Common myeloid progenitor, CD34-positive (primary cell): ENCODE measurements around the gene POLR1A.

Experiments
- CTCF ChIA-PET: fragments of 350-600 bp; sonication (Branson Sonifier 250); formaldehyde crosslinking; loops from one replicate; lab custom pipeline; 2021; ENCODE audit warnings: antibody characterized with exemption; lab: Charles Lee
- POLR2A ChIA-PET: fragments of 350-600 bp; sonication (Branson Sonifier 250); formaldehyde crosslinking; loops from one replicate; lab custom pipeline; 2021; ENCODE audit warnings: antibody characterized with exemption; lab: Charles Lee
- DNase-seq, 3 donors: peaks; one replicate each; pipeline versions ENCODE4 v3.0.0 to v3.0.0-alpha.2; 2013
- H3K27ac ChIP-seq, 2 experiments: 1 replicate in 1 of 2; 2 replicates in 1 of 2; pipeline ENCODE4 v1.7.0; 2013; ENCODE audit warnings: inconsistent platforms in 2 of 2, low read length in 2 of 2, mild to moderate bottlenecking in 2 of 2, low read depth in 1 of 2, moderate library complexity in 1 of 2; ENCODE audit not compliant: severe bottlenecking in 2 of 2, insufficient read depth in 1 of 2, poor library complexity in 1 of 2
- H3K27me3 ChIP-seq, 5 experiments: replicated peaks in 2 of 5; 1 replicate in 3 of 5; 2 replicates in 2 of 5; pipeline versions ENCODE4 v1.6.1 to v1.7.0; 2013; ENCODE audit warnings: low read length in 4 of 5, mild to moderate bottlenecking in 2 of 5, moderate library complexity in 2 of 5, inconsistent platforms in 1 of 5; ENCODE audit not compliant: insufficient read depth in 5 of 5, control insufficient read depth in 4 of 5
- H3K36me3 ChIP-seq, 4 experiments: 1 replicate in 2 of 4; 2 replicates in 2 of 4; pipeline versions ENCODE4 v1.6.1 to v1.7.0; 2013; ENCODE audit warnings: low read length in 3 of 4, control low read depth in 1 of 4, mild to moderate bottlenecking in 1 of 4; ENCODE audit not compliant: control insufficient read depth in 4 of 4, insufficient read depth in 4 of 4
- H3K4me1 ChIP-seq, 4 experiments: 1 replicate in 3 of 4; 2 replicates in 1 of 4; pipeline versions ENCODE4 v1.6.1 to v1.7.1; 2013; ENCODE audit warnings: low read length in 3 of 4, mild to moderate bottlenecking in 3 of 4, control low read depth in 1 of 4, inconsistent platforms in 1 of 4, moderate library complexity in 1 of 4; ENCODE audit not compliant: control insufficient read depth in 4 of 4, insufficient read depth in 4 of 4; ENCODE audit errors: control extremely low read depth in 1 of 4
- H3K4me3 ChIP-seq, 7 experiments: 1 replicate in 4 of 7; 2 replicates in 3 of 7; pipeline versions ENCODE4 v1.5.1 to v1.7.0; 2013; ENCODE audit warnings: mild to moderate bottlenecking in 7 of 7, low read length in 6 of 7, moderate library complexity in 6 of 7, inconsistent platforms in 2 of 7, low read depth in 2 of 7, control low read depth in 1 of 7; ENCODE audit not compliant: insufficient read depth in 4 of 7, control insufficient read depth in 1 of 7; ENCODE audit errors: extremely low read depth in 1 of 7
- H3K9me3 ChIP-seq, 5 experiments: 1 replicate in 4 of 5; 2 replicates in 1 of 5; pipeline versions ENCODE4 v1.6.1 to v1.7.1; 2013; ENCODE audit warnings: low read length in 4 of 5, mild to moderate bottlenecking in 2 of 5, inconsistent platforms in 1 of 5, low read depth in 1 of 5, moderate library complexity in 1 of 5; ENCODE audit not compliant: control insufficient read depth in 4 of 5, insufficient read depth in 2 of 5; ENCODE audit errors: control extremely low read depth in 1 of 5
- WGBS: methylation state at CpG from one replicate; pipeline ENCODE4 v1.1.5; 2013; ENCODE audit not compliant: insufficient coverage; 5-methylcytosine and 5-hydroxymethylcytosine counted together

POLR1A gene

GRCh38 chr2:86070868-86071267 lies 34.8 kb downstream of the POLR1A start:
- peaks cover 8 to 78% (median 51%) of the 10 kb centered on the region in 4 experiments for H3K36me3 ChIP-seq
- ChIA-PET CTCF (no interaction called here), POLR2A (interaction anchor here (0.7 kb wide), 1 partner anchor 141 kb away, joined by 3 read pairs; no protein-coding TSS in a partner anchor)

GRCh38 chr2:86069783-86070339 lies 35.8 kb downstream of the POLR1A start:
- no peak overlapping the region for H3K4me3 ChIP-seq
- H3K27me3 ChIP-seq = no peaks in the 10 kb centered on the region
- no peak for DNase-seq
- CTCF ChIA-PET = interaction anchor here (1.1 to 3.6 kb wide), 2 partner anchors 8 to 10 kb away, joined by 6 to 13 read pairs; no protein-coding TSS in a partner anchor
- peaks cover 0 to 20% (median 16%) of the 10 kb centered on the region in 4 experiments for H3K4me1 ChIP-seq
- no peaks in the 10 kb centered on the region for H3K9me3 ChIP-seq
- H3K27ac ChIP-seq = no peak overlapping the region
- 98% methylated on average over 16 of the region's 16 CpGs for WGBS
- POLR2A ChIA-PET = no interaction called here
- peaks cover 15 to 84% (median 53%) of the 10 kb centered on the region in 4 experiments for H3K36me3 ChIP-seq

More at GRCh38 chr2:86070868-86071267, 34.8 kb downstream of the POLR1A start:
- no CpG with 5 or more reads among the region's 2 CpGs for WGBS
- no peaks in the 10 kb centered on the region for H3K9me3 ChIP-seq
- DNase-seq = no peak
- no peak overlapping the region for H3K4me3 ChIP-seq
- H3K27ac ChIP-seq = no peak overlapping the region
- H3K4me1 ChIP-seq = peaks cover 0 to 20% (median 16%) of the 10 kb centered on the region in 4 experiments
- no peaks in the 10 kb centered on the region for H3K27me3 ChIP-seq

DNA sequence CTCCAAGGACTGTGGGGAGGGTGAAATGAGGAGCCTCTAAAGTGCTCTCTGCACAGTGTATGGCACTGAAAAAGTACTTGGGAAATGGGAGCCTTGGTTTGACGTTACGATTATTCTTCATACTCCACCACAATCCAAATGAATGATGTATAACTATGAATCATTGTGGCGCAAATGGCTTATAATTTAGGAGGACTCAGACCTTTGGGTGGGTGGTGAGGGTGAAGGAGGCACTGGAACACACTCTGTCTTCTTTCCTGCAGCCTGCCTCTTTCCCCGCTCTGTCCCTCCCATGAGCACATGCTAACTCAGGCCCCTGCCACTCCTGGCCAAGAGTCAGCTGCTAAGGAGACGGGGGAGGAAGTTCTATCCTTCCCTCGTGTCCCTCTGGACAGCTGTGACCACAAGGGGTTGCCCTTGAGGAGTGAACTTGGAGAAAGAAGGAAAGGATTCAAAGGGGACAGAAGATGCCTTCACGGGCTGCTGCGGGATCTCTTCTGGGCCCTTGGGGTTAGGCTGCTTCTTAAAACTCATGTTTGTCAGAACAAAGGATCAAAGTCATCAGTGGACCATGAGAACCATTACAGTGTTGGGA lies 36.5 kb downstream of the POLR1A start:
- ChIA-PET POLR2A (no interaction called here), CTCF (interaction anchor here (1.1 to 3.6 kb wide), 3 partner anchors 9 to 241 kb away, joined by 4 to 13 read pairs (median 6); no protein-coding TSS in a partner anchor)
- no peaks in the 10 kb centered on the region for H3K27me3 ChIP-seq
- no peak for DNase-seq
- H3K4me1 ChIP-seq = peaks cover 0 to 20% (median 16%) of the 10 kb centered on the region in 4 experiments
- peaks cover 20 to 84% (median 53%) of the 10 kb centered on the region in 4 experiments for H3K36me3 ChIP-seq
- H3K9me3 ChIP-seq = peaks cover 0 to 5% (median 1%) of the 10 kb centered on the region in 5 experiments
- no peak overlapping the region for H3K4me3 ChIP-seq
- H3K27ac ChIP-seq = no peak overlapping the region
- 50% methylated on average over 4 of the region's 8 CpGs for WGBS

DNA sequence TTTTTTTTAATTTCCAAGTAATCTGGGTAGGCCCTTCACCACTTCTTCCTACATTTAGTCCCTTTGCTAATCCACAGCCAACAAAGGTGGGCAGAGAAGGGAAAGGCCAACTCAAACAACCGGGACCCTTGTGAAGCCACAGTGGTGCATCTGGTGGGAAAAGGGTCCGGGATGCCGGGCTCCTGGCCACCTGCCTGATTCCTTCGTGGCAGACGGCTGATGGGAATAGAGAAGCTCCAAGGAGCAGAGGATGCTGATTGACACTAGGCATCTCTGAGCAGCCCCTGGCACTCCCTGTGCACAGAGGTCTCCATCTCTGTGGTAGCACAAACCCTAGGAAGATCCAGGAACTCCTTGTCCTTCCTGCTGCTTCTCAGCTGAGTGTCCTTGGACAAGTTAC lies 37.0 kb downstream of the POLR1A start:
- POLR2A ChIA-PET = no interaction called here
- peaks cover 0 to 11% (median 4%) of the 10 kb centered on the region in 5 experiments for H3K9me3 ChIP-seq
- no peak overlapping the region for H3K27ac ChIP-seq
- DNase-seq = no peak
- H3K4me1 ChIP-seq = peaks cover 0 to 20% (median 16%) of the 10 kb centered on the region in 4 experiments
- WGBS = 98% methylated on average over 4 of the region's 5 CpGs
- CTCF ChIA-PET = interaction anchor here (1.1 to 3.6 kb wide), 4 partner anchors 9 to 241 kb away, joined by 4 to 13 read pairs (median 6); no protein-coding TSS in a partner anchor
- H3K4me3 ChIP-seq = no peak overlapping the region
- peaks cover 25 to 84% (median 53%) of the 10 kb centered on the region in 4 experiments for H3K36me3 ChIP-seq
- no peaks in the 10 kb centered on the region for H3K27me3 ChIP-seq

- WGBS = no CpG with 5 or more reads among the region's 7 CpGs
Measured at GRCh38 chr2:86068136-86068588, 37.5 kb downstream of the POLR1A start.

GRCh38 chr2:86066915-86067314 lies 38.8 kb downstream of the POLR1A start:
- DNase-seq = no peak
- no peak overlapping the region for H3K4me3 ChIP-seq
- H3K27ac ChIP-seq = no peak overlapping the region
- H3K36me3 ChIP-seq = peaks cover 36 to 80% (median 59%) of the 10 kb centered on the region in 4 experiments
- H3K9me3 ChIP-seq = peaks cover 0 to 16% (median 4%) of the 10 kb centered on the region in 5 experiments
- peaks cover 0 to 10% (median 6%) of the 10 kb centered on the region in 4 experiments for H3K4me1 ChIP-seq
- H3K27me3 ChIP-seq = no peaks in the 10 kb centered on the region
- POLR2A ChIA-PET = no interaction called here
- CTCF ChIA-PET = interaction anchor here (1.3 to 3.6 kb wide), 3 partner anchors 13 to 239 kb away, joined by 3 to 13 read pairs (median 5); no protein-coding TSS in a partner anchor

More at GRCh38 chr2:86068136-86068588, 37.5 kb downstream of the POLR1A start:
- Histone ChIP-seq H3K4me3 (no peak overlapping the region), H3K9me3 (peaks cover 0 to 13% (median 4%) of the 10 kb centered on the region in 5 experiments), H3K4me1 (peaks cover 0 to 20% (median 16%) of the 10 kb centered on the region in 4 experiments), H3K27me3 (no peaks in the 10 kb centered on the region), H3K27ac (no peak overlapping the region), H3K36me3 (peaks cover 30 to 84% (median 54%) of the 10 kb centered on the region in 4 experiments)
- CTCF ChIA-PET = interaction anchor here (1.1 to 3.6 kb wide), 4 partner anchors 12 to 241 kb away, joined by 3 to 13 read pairs (median 4); no protein-coding TSS in a partner anchor
- POLR2A ChIA-PET = no interaction called here
- peak; percentile 18 to 54 (median 33) for DNase-seq
